Measurements from ENCODE around the gene PI4KB.

- TF ChIP-seq CTCF (IDR thresholded peaks at IDR 0.05) (no peak), POLR2A (IDR thresholded peaks at IDR 0.05) (no peak), POLR2AphosphoS5 (IDR thresholded peaks at IDR 0.05) (no peak)
Observed at GRCh38 chr1:151324390-151324930, 2.8 kb downstream of the PI4KB start.

Measured in breast epithelium (tissue), 3 donors.